SK-MEL-5 (cell line): ENCODE data around the gene PHLDB3. TPM values are rescaled to one million over a fixed set of nuclear protein-coding genes. Genes with fewer than 3 reads are reported as not detected.

Experiments used
- DNase-seq: peaks from one replicate; pipeline ENCODE4 v3.0.0-alpha.2; 2016; ENCODE audit warnings: low read depth, low spot score
- in situ Hi-C: cut with HindIII; loops from 2 replicates; pipeline ENCODE4 v1.10.0; 2016; ENCODE audit warnings: low sequenced_read_pairs, high pct_unique_total_duplicates, low pct_unique_long_range_greater_than_20kb
- total RNA-seq: library from RNA; depleted of rRNA; stranded (reverse); fragments of >200 nt; shearing (Covaris generic); gene quantifications from 2 replicates; pipeline ENCODE4 v1.2.3, GENCODE V29; 2014

The PHLDB3 gene
- total RNA-seq, 1 experiment from 2014 or later, result 19.5 TPM

DNA sequence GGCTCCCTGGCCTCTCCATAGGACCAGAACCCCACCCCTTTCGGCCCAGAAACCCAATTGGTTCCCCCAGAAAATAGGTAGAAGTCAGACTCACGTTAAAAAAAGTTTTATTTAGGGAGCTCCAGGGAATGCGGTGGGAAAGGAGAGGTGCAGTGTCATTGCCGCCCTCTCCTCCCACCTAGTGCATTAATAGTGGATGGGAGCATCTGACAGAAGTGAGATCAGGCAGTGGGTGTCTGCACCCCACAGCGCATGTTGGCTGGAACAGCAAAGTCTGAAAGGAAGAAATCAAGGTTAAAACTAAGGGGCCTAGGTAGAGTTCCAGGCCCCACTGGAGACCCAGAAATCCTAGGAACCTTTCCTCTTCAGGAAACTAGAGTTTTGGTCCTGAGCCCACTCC lies 2.1 kb upstream of the PHLDB3 start:
- no peak for DNase-seq
- in situ Hi-C loops, result no loop called here

DNA sequence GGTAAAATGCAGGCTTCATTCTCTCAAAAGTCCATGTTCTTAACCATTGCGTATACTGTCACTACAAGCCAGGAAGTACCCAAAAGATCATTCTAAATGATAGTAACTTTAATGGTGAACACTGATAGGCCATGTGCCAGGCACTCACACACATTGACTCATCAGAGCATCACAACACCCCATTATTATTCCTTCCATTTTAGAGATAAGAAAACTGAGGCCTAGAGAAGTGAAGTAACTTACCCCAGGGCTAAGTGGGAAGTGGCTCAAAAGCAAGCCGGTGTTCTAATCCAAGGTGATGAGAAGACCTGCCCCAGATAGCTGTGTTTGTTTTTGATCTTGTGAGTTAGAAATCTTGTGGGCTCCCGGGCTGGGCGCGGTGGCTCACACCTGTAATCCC lies 1.4 kb upstream of the PHLDB3 start:
- in situ Hi-C loops, result no loop called here
- DNase-seq, result no peak

DNA sequence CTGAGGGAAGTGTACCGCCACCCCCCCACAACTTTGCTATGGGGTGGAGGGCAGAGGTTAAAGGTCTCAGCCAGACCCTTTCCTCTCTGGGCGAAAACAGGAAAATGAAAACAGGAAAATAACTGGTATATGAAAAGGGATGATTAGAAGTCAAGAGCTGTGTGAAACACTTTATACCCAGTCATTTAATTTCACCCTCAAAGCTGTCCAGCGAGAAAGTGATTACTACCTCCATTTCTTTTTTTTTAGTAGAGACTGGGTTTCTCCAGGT lies 575 bp upstream of the PHLDB3 start:
- no peak for DNase-seq
- in situ Hi-C loops, result no loop called here

DNA sequence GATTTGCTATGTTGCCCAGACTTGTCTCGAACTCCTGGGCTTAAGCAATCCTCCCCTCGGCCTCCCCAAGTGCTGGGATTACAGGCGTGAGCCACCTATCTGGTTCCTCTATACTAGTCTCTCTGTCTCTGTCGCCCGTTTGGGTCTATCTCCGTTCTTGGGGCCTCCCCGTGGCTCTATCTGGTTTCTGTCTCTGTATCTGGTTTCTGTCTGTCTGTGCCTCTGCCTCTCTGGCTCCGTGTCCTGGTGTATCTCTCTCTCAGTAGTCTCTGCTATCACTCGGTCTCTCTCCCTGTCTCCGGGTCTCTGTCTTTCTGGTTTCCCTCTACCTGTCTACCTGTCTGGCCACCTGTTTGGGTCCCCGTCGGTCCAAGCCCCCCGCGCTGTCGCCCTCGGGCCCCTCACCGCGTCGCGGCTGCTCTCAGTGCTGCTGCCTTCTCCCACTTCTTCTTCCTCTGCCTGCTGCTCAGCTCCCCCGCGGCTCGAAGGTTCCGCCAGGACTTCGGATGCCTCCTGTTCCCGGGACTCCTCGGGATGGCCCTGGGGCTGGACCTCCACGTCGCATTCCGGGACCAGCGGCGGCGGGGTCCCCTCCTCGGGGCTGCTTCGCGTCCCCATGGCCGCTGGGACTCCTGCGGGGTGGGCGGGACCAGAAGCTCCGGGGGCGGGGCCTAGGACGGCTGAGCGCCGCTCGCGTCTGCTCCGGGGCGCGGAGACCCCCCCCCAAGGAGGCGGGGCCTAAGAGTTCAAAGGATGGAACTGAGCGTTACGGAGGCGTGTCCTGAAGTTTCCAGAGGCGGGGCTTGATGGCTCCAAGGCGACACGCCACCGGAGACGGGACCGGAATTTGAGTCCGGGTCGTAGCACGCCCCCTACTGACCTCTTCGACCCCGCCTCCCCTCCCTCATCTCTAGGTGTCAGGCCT lies 783 bp downstream of the PHLDB3 start:
- in situ Hi-C loops, result no loop called here
- DNase-seq, result peak; percentile 93

DNA sequence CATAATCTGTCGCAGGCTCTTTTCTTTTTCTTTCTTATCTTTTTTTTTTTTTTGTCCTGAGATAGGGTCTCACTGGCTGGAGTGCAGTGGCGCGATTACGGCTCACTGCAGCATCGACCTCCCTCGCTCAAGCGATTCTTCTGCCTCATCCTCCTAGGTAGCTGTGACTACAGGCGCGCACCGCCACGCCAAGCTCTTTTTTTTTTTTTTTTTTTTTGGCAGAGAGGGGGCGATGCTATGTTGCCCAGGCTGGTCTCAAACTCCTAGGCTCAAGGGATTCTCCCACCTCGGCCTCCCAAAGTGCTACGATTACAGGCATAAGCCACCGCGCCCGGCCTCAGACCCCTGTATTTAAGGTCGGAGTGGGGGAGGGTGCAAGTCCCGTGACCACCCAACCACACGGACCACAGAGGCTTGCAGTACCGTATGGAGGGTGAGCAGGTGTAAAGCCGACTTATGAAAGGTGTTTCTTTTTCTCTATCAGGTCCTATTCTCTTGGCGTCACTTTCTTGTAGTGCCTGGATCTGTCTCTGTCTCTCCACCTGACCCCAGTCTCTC lies 2.0 kb downstream of the PHLDB3 start:
- in situ Hi-C loops, result no loop called here
- DNase-seq, result no peak

DNA sequence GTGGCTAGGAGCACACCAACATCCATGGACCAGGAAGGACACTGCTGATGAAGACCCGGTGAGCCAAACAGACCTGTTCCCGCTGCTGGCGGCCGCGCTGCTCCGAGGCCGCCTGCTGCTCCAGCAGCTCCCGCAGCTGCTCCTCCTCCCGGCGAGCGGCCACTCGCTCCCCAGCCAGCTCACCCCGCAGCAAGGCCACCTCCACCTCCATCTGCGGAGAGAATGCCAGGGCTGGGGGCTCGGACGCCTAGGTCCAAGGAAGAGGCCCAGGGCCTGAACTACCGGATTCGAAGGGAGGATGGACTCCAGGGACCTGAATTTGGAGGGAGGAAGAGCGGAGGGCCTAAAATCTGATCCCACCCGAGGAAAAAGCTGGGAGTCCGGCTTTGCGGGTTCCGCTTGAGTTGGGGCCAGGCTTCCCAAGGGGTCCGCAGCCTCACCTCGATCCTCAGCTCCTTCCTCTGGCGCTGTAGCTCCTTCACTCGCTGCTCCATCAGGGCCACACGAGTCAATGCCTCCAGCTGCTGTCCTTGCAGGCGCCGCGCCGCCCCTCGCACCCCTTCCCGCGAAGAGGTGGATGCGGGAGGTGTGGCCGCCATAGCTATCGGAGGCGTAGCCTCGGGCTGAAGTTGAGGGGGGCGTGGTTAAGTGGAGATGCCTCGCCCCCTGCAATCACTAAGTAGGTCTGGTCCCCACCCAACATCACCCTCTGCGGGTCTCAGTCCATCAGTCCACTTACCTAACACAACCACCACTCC lies 2.7 kb downstream of the PHLDB3 start:
- DNase-seq, result no peak
- in situ Hi-C loops, result no loop called here

DNA sequence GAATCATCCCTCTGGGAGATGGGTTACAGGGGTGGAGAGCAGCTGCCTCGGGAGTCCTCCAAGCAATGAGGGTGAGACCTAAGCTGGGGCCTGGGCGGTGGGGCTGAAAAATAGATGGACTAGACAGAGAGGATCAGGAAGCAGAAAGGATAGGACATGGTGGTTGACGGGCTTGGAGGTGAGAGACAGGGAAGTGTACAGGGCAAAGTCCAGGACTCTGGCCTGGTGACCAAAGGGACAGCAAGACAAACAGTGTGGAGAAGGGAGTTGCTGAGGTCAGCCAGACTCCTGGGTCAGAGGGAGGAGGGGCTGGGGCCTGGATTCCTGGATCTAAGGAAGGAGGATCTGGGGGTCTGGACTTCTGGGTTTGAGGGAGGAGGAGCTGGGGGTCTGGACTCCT lies 5.5 kb downstream of the PHLDB3 start:
- in situ Hi-C loops, result no loop called here
- no peak for DNase-seq

DNA sequence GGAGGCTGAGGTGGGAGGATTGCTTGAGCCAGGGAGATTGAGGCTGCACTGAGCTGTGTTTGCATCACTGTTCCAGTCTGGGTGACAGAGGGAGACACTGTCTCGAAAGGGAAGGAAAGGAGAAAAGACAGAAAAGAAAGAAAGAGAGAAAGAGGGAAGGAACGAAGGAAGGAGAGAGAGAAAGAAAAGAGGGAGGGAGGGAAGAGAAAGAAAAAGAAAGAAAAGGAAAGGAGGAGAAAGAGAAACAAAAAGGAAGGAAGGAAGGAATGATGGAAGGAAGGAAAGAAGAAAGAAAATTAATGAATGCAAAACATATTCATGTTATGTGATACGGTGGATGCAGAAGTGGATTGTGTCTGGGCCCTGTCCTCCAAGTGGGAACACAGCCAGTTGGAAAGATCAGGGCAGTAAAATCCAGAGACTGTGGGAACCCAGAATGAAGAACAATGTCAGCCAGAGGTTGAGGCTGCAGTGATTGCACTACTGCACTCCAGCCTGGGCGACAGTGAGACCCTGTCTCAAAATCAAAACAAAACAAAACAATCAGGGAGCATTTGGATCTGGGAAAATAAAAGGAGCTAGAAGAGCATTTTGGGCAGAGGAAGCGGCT lies 6.2 kb downstream of the PHLDB3 start:
- in situ Hi-C loops, result no loop called here
- no peak for DNase-seq

DNA sequence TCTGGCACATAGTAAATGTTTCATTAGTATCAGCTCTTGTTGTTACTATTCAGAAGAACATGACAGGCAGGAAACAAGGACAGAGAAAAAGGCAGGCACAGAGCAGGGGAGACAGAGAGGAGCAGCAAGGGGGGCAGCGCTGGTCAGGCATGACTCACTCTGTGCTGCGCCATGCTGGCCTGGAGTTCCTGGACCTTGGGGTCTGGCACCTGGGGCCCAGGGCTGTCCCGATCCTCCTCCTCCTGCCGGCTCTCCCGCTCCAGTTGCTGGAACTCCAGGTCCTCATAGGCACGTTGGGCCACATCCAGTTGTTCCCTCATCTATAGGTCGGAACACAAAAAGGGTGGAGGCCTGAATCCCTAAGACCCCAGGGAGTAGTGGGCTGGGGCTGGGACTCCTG lies 7.6 kb downstream of the PHLDB3 start:
- in situ Hi-C loops, result no loop called here
- no peak for DNase-seq

DNA sequence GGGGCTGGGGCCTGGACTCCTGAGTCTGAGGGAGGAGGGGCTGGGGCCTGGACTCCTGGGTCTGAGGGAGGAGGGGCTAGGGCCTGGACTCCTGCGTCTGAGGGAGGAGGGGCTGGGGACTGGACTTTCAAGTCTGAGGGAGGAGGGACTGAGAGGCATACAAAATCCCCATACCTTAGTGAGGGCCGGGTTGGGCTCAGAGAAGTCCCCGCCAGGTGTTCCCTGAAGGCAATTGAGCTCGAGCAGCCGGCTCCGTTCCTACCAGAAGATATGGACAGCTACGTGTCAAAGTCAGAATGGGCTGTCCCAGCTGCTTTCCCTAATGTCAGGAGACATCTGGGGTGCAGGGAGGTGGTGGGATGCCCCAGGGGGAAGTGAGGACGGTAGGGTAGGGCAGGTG lies 9.5 kb downstream of the PHLDB3 start:
- DNase-seq, result no peak
- in situ Hi-C loops, result no loop called here

DNA sequence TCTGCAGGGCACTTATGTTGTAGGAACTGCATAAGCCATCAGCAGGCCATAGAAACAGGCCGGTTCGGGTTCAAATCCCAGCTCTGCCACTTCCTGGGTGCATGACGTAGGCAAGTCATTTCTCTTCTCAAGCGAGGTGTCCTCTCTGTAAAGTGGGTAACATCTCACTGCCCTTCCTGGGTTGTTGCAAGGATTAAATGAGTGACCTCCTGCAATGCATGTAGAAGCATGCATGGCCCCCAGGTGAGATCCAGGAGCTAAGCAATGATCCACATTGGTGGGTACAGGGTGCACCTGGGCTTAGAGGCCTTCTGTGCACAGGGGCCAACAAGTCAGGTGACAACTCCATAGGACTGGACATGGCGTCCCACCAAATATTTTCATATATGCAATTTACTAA lies 13.8 kb downstream of the PHLDB3 start:
- in situ Hi-C loops, result no loop called here
- no peak for DNase-seq

DNA sequence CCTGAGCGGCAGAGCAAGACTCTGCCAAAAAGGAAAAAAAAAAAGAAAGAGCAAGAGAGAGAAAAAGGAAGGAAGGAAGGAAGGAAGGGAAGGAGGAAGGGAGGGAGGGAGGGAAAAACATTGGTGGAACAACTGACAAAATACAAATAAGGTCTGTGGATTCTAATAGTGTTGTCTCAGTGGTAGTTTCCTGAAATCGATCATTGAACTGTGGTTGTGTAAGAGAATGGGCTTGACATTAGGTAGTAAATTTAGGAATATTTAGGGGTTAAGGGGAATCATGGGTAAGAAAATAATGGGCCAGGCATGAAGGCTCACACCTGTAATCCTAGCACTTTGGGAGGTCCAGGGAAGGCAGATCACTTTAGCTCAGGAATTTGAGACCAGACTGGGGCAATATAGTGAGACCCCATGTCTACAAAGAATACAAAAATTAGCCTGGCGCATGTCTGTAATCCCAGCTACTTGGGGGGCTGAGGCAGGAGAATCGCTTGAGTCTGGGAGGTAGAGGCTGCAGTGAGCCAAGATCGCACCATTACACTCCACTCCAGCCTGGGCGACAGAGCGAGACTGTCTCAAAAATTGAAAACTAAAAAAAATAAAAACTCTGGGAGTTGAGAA lies 14.5 kb downstream of the PHLDB3 start:
- in situ Hi-C loops, result no loop called here
- no peak for DNase-seq

DNA sequence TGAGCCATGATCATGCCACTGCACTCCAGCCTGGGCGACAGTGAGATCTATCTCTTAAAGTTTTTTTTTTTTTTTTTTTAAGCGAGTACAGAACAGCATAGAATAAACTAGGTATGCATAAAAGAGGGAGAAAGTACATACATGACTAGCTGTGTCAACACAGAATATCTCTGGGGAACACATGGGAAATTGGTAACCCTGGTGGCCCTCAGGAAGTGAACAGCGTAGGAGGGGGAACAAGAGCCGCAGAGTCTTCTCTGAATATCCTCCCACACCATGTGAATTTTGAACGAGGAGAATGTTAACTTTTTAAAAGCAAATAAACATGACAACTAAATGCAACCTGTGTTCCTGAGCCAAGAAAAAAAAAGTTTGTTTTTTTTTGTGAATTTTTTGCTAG lies 15.2 kb downstream of the PHLDB3 start:
- in situ Hi-C loops, result no loop called here
- no peak for DNase-seq

DNA sequence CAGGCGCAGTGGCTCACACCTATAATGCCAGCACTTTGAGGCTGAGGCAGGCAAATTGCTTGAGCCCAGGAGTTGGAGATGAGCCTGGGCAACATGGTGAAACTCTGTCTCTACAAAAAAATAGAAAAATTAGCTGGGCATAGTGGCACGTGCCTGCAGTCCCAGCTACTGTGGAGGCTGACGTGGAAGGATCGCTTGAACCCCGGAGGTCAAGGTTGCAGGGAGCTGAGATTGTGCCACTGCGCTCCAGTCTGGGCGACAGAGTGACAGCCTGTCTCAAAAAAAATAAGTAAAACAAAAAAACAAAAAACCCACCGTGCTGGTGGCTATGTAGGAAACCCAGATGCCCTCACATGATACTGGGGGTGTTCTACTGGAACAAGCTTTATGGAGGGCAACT lies 16.4 kb downstream of the PHLDB3 start:
- in situ Hi-C loops, result no loop called here
- no peak for DNase-seq

DNA sequence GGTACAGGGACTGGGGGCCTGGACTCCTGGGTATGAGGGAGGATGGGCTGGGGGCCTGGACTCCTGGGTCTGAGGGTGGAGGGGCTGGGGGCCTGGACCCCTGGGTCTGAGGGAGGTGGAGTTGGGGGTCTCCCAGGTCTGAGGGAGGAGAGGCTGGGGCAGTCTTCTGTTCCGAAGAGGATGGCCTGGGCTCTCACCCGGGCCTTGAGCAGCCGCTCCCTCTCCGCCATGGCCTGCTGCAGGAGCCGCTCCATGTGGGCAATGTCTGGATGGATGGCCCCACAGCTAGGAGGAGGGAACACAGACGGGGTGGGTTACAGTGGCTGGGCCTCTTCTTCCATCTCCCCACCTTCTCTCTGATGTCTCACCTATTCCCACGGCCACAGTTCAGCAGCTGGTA lies 18.1 kb downstream of the PHLDB3 start:
- DNase-seq, result no peak
- in situ Hi-C loops, result no loop called here

DNA sequence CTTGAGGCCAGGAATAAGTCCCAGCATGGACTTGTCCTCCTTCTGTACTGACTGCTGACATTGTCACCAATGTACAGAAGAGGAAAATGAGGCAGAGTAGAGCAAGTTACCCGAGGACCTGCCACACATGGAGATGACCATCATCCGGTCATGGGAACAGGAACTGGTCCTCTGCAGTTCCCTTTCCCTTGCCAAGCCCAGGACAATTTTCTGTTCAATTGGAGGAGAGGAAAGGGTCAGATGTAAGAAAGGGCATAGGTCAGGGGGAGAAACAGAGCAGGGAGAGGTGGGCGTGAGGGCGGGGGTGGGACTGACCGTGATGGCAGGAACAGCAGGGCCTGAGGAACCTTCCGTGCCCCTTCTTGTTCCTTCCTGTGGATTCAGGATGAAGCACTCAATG lies 18.6 kb downstream of the PHLDB3 start:
- in situ Hi-C loops, result no loop called here
- no peak for DNase-seq

DNA sequence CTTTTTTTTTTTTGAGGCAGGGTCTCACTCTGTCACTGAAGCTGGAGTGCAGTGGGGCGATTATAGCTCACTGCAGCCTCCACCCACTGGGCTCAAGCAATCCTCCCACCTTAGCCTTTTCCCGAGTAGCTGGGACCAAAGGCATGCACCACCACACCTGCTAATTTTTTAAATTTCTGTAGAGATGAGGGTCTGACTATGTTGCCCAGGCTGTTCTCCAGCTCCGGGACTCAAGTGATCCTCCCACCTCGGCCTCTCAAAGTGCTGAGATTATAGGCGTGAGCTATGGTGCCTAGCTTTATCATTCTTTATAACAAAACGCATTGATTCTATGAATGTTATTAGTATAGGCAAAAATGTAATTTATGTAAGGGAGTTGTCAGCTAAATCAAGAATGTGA lies 21.3 kb downstream of the PHLDB3 start:
- no peak for DNase-seq
- in situ Hi-C loops, result no loop called here

DNA sequence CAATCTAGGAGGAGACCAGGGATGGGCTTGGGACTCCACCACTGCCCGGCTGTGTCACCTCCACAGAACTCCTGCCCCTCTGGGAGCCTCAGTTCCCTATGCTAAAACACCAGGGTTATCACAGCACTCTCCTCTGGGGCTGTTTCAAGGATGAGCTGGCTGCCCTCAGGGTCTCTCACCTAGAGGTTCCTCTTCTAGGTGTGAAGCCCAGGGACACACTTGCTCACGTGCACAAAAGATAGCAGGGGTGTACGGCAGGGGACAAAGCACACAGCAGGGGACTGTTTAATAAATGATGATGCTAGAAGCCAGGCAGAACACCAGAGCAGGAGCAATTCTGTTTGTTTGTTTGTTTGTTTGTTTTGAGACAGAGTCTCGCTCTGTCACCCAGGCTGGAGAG lies 22.4 kb downstream of the PHLDB3 start:
- DNase-seq, result no peak
- in situ Hi-C loops, result no loop called here
